Trophoblast cell (in vitro differentiated cells and primary cell): ENCODE results near the gene KRTAP22-2.

Experiments
- DNase-seq, 2 donors: peaks; one replicate each; pipeline ENCODE4 v3.0.0-alpha.2; 2016
- H2AFZ ChIP-seq: 2 replicates; pipeline ENCODE4 v1.6.1; 2013; ENCODE audit warnings: low read length, moderate library complexity, mild to moderate bottlenecking; ENCODE audit not compliant: insufficient read depth, poor library complexity
- H2AK5ac ChIP-seq: 2 replicates; pipeline ENCODE4 v1.6.1; 2013; ENCODE audit warnings: mild to moderate bottlenecking, low read length
- H2BK120ac ChIP-seq: 2 replicates; pipeline ENCODE4 v1.6.1; 2013; ENCODE audit warnings: low read length, mild to moderate bottlenecking, moderate library complexity; ENCODE audit not compliant: insufficient read depth, poor library complexity
- H2BK12ac ChIP-seq: 2 replicates; pipeline ENCODE4 v1.6.1; 2013; ENCODE audit warnings: mild to moderate bottlenecking, low read length, moderate library complexity
- H2BK5ac ChIP-seq: 2 replicates; pipeline ENCODE4 v1.6.1; 2013; ENCODE audit warnings: low read length, low read depth, moderate library complexity, mild to moderate bottlenecking; ENCODE audit not compliant: poor library complexity
- H3K14ac ChIP-seq: 2 replicates; pipeline ENCODE4 v1.6.1; 2013; ENCODE audit warnings: mild to moderate bottlenecking, low read length
- H3K18ac ChIP-seq: 2 replicates; pipeline ENCODE4 v1.6.1; 2013; ENCODE audit warnings: mild to moderate bottlenecking, low read length
- H3K23ac ChIP-seq: 2 replicates; pipeline ENCODE4 v1.6.1; 2013; ENCODE audit warnings: low read length
- H3K27ac ChIP-seq: 2 replicates; pipeline ENCODE4 v1.5.1; 2013; ENCODE audit warnings: low read depth, mild to moderate bottlenecking, inconsistent platforms, low read length, moderate library complexity
- H3K27me3 ChIP-seq: 2 replicates; pipeline ENCODE4 v1.6.1; 2013; ENCODE audit warnings: inconsistent platforms, mild to moderate bottlenecking, low read length, moderate library complexity; ENCODE audit not compliant: insufficient read depth
- H3K36me3 ChIP-seq, 2 experiments: 1 replicate in 1 of 2; 2 replicates in 1 of 2; pipeline ENCODE4 v1.6.1; 2013; ENCODE audit warnings: low read length in 2 of 2, mild to moderate bottlenecking in 2 of 2, moderate library complexity in 1 of 2; ENCODE audit not compliant: insufficient read depth in 2 of 2, control insufficient read depth in 1 of 2
- H3K4ac ChIP-seq: 2 replicates; pipeline ENCODE4 v1.6.1; 2013; ENCODE audit warnings: low read depth, mild to moderate bottlenecking, low read length, moderate library complexity
- H3K4me1 ChIP-seq, 2 experiments: 1 replicate in 1 of 2; 2 replicates in 1 of 2; pipeline ENCODE4 v1.6.1; 2013; ENCODE audit warnings: low read length in 2 of 2, mild to moderate bottlenecking in 2 of 2, moderate library complexity in 1 of 2; ENCODE audit not compliant: insufficient read depth in 2 of 2, control insufficient read depth in 1 of 2
- H3K4me2 ChIP-seq: 2 replicates; pipeline ENCODE4 v1.6.1; 2013; ENCODE audit warnings: inconsistent platforms, mild to moderate bottlenecking, low read length, moderate library complexity
- H3K4me3 ChIP-seq: 2 replicates; pipeline ENCODE4 v1.5.1; 2013; ENCODE audit warnings: mild to moderate bottlenecking, low read depth, low read length, inconsistent platforms
- H3K79me1 ChIP-seq: one replicate; pipeline ENCODE4 v1.6.1; 2013; ENCODE audit warnings: low read length
- H3K79me2 ChIP-seq: 2 replicates; pipeline ENCODE4 v1.6.1; 2013; ENCODE audit warnings: low read length, mild to moderate bottlenecking; ENCODE audit not compliant: control insufficient read depth, insufficient read depth, poor library complexity
- H3K9ac ChIP-seq: 2 replicates; pipeline ENCODE4 v1.6.1; 2013; ENCODE audit warnings: mild to moderate bottlenecking, low read length
- H3K9me3 ChIP-seq: 2 replicates; pipeline ENCODE4 v1.6.1; 2013; ENCODE audit warnings: low read depth, mild to moderate bottlenecking, control low read depth, inconsistent platforms, low read length; ENCODE audit not compliant: insufficient read depth
- H4K12ac ChIP-seq: 2 replicates; pipeline ENCODE4 v1.6.1; 2013; ENCODE audit warnings: low read depth, mild to moderate bottlenecking, low read length, moderate library complexity
- H4K8ac ChIP-seq: 2 replicates; pipeline ENCODE4 v1.6.1; 2013; ENCODE audit warnings: low read depth, mild to moderate bottlenecking, low read length, moderate library complexity
- H4K91ac ChIP-seq: one replicate; pipeline ENCODE4 v1.6.1; 2013; ENCODE audit warnings: low read depth, mild to moderate bottlenecking, low read length, moderate library complexity
- WGBS: extraction: QIAGEN DNeasy Blood & Tissue Kit; methylation state at CpG from one replicate; pipeline ENCODE4 v1.1.7; 2013; ENCODE audit warnings: missing lambda C conversion rate; ENCODE audit not compliant: insufficient read length, insufficient coverage; ENCODE audit errors: extremely low coverage; 5-methylcytosine and 5-hydroxymethylcytosine counted together

KRTAP22-2 gene

GRCh38 chr21:30620080-30620479, 29.9 kb upstream of the KRTAP22-2 start:
- Histone ChIP-seq H3K9ac (no peak overlapping the region), H3K9me3 (peaks cover 1% of the 10 kb centered on the region), H3K27me3 (no peaks in the 10 kb centered on the region), H3K27ac (no peak overlapping the region), H4K12ac (no peak overlapping the region), H3K79me1 (no peaks in the 10 kb centered on the region), H4K91ac (no peak overlapping the region), H2AK5ac (no peak overlapping the region), H3K79me2 (no peaks in the 10 kb centered on the region), H3K14ac (no peak overlapping the region), H2BK12ac (no peak overlapping the region), H3K36me3 (no peaks in the 10 kb centered on the region), H3K23ac (no peak overlapping the region), H2BK5ac (no peak overlapping the region), H2AFZ (no peak overlapping the region), H3K18ac (no peak overlapping the region), H3K4me1 (no peaks in the 10 kb centered on the region), H2BK120ac (no peak overlapping the region), H4K8ac (no peak overlapping the region), H3K4me2 (no peak overlapping the region), H3K4me3 (no peak overlapping the region), H3K4ac (no peak overlapping the region)
- no peak for DNase-seq

- H2AFZ ChIP-seq, result no peak within 1 kb of the TSS
- no peaks in the 10 kb centered on the region for H3K27me3 ChIP-seq
- no peak within 1 kb of the TSS for H3K23ac ChIP-seq
- no peak within 1 kb of the TSS for H3K4me2 ChIP-seq
- H3K79me1 ChIP-seq, result no peaks in the 10 kb centered on the region
- H3K27ac ChIP-seq, result no peak within 1 kb of the TSS
- H4K12ac ChIP-seq, result no peak within 1 kb of the TSS
- H3K9ac ChIP-seq, result no peak within 1 kb of the TSS
- H3K4me1 ChIP-seq, result no peaks in the 10 kb centered on the region
- H3K4ac ChIP-seq, result no peak within 1 kb of the TSS
- H3K4me3 ChIP-seq, result no peak within 1 kb of the TSS
- no peak within 1 kb of the TSS for H3K18ac ChIP-seq
- DNase-seq, result peak in 1 of 2 donors; percentile 11
- no peak within 1 kb of the TSS for H2BK5ac ChIP-seq
- H2BK12ac ChIP-seq, result no peak within 1 kb of the TSS
- no peak within 1 kb of the TSS for H4K8ac ChIP-seq
- no peaks in the 10 kb centered on the region for H3K79me2 ChIP-seq
- WGBS, result no CpG with 5 or more reads among the region's 2 CpGs
- no peaks in the 10 kb centered on the region for H3K9me3 ChIP-seq
- no peak within 1 kb of the TSS for H2BK120ac ChIP-seq
- no peak within 1 kb of the TSS for H2AK5ac ChIP-seq
- no peaks in the 10 kb centered on the region for H3K36me3 ChIP-seq
- no peak within 1 kb of the TSS for H4K91ac ChIP-seq
- no peak within 1 kb of the TSS for H3K14ac ChIP-seq
Measured at GRCh38 chr21:30616125-30616524, 25.9 kb upstream of the KRTAP22-2 start, which contains the start of gene KRTAP20-1. Gene KRTAP20-1 (plus strand): TSS chr21:30616425. CDS start chr21:30616455, 30 bp downstream.

- Histone ChIP-seq H3K79me1 (no peaks in the 10 kb centered on the region), H4K8ac (no peak overlapping the region), H2BK12ac (no peak overlapping the region), H3K14ac (no peak overlapping the region), H3K23ac (no peak overlapping the region), H3K27me3 (no peaks in the 10 kb centered on the region), H3K4me3 (no peak overlapping the region), H2BK120ac (no peak overlapping the region), H4K12ac (no peak overlapping the region), H2AFZ (no peak overlapping the region), H2AK5ac (no peak overlapping the region), H3K36me3 (no peaks in the 10 kb centered on the region), H3K4me2 (no peak overlapping the region), H3K9me3 (no peaks in the 10 kb centered on the region), H2BK5ac (no peak overlapping the region), H4K91ac (no peak overlapping the region), H3K79me2 (no peaks in the 10 kb centered on the region), H3K4me1 (no peaks in the 10 kb centered on the region), H3K9ac (no peak overlapping the region), H3K18ac (no peak overlapping the region), H3K4ac (no peak overlapping the region), H3K27ac (no peak overlapping the region)
- DNase-seq, result no peak
Measured at GRCh38 chr21:30615199-30615598, 25.0 kb upstream of the KRTAP22-2 start.

- H3K18ac ChIP-seq, result no peak within 1 kb of the TSS
- no peak within 1 kb of the TSS for H2BK5ac ChIP-seq
- no peak within 1 kb of the TSS for H3K4me2 ChIP-seq
- no peaks in the 10 kb centered on the region for H3K36me3 ChIP-seq
- no peak within 1 kb of the TSS for H4K91ac ChIP-seq
- no CpG with 5 or more reads among the region's 2 CpGs for WGBS
- no peak within 1 kb of the TSS for H3K14ac ChIP-seq
- H3K79me1 ChIP-seq, result no peaks in the 10 kb centered on the region
- no peak for DNase-seq
- no peaks in the 10 kb centered on the region for H3K4me1 ChIP-seq
- H3K9me3 ChIP-seq, result no peaks in the 10 kb centered on the region
- H2BK120ac ChIP-seq, result no peak within 1 kb of the TSS
- no peak within 1 kb of the TSS for H4K8ac ChIP-seq
- H2AK5ac ChIP-seq, result no peak within 1 kb of the TSS
- H3K4me3 ChIP-seq, result no peak within 1 kb of the TSS
- H3K27me3 ChIP-seq, result no peaks in the 10 kb centered on the region
- no peak within 1 kb of the TSS for H3K4ac ChIP-seq
- no peaks in the 10 kb centered on the region for H3K79me2 ChIP-seq
- no peak within 1 kb of the TSS for H2BK12ac ChIP-seq
- no peak within 1 kb of the TSS for H3K27ac ChIP-seq
- no peak within 1 kb of the TSS for H2AFZ ChIP-seq
- no peak within 1 kb of the TSS for H3K9ac ChIP-seq
- H4K12ac ChIP-seq, result no peak within 1 kb of the TSS
- H3K23ac ChIP-seq, result no peak within 1 kb of the TSS
Measured at GRCh38 chr21:30613836-30614235, 23.6 kb upstream of the KRTAP22-2 start, which contains the start of gene KRTAP6-1. Gene KRTAP6-1 (minus strand): TSS chr21:30613930. CDS start chr21:30613904, 26 bp downstream.
